Uterus (tissue), 4 donors: ENCODE measurements around the gene TMEM260. TPM values are rescaled to one million over a fixed set of nuclear protein-coding genes. Genes with fewer than 3 reads are reported as not detected.
A peak's percentile ranks its signal among the peaks of the same experiment; 100 is the strongest.

Experiments
- DNase-seq, 2 donors: peaks; one replicate each; pipeline ENCODE4 v3.0.0-alpha.2; 2019 to 2020
- H3K27ac ChIP-seq, 2 donors: fragments of 200-600 bp; sonication (generic); 1 replicate in 1 of 2; 2 replicates in 1 of 2; pipeline ENCODE4 v1.5.1; 2016 to 2018
- H3K27me3 ChIP-seq, 2 donors: fragments of 200-600 bp; sonication (generic); one replicate each; pipeline ENCODE4 v1.5.1; 2018 to 2019; ENCODE audit warnings: control low read depth in 1 of 2
- H3K36me3 ChIP-seq, 2 donors: fragments of 200-600 bp; sonication (generic); one replicate each; pipeline ENCODE4 v1.5.1; 2019; ENCODE audit warnings: control low read depth in 1 of 2
- H3K4me1 ChIP-seq, 2 donors: fragments of 200-600 bp; sonication (generic); one replicate each; pipeline ENCODE4 v1.5.1; 2018 to 2019; ENCODE audit warnings: control low read depth in 1 of 2
- H3K4me3 ChIP-seq, 2 donors: fragments of 200-600 bp; sonication (generic); 1 replicate in 1 of 2; 2 replicates in 1 of 2; pipeline ENCODE4 v1.5.1; 2018 to 2019; ENCODE audit warnings: mild to moderate bottlenecking in 1 of 2
- H3K9me3 ChIP-seq, 2 donors: fragments of 200-600 bp; sonication (generic); one replicate each; pipeline ENCODE4 v1.5.1; 2019; ENCODE audit warnings: control low read depth in 1 of 2
- POLR2A ChIP-seq, 2 donors: fragments of 450-650 bp; IDR thresholded peaks; one replicate each; pipeline ENCODE4 v1.6.1; 2016; ENCODE audit warnings: antibody characterized with exemption in 2 of 2, mild to moderate bottlenecking in 1 of 2, moderate library complexity in 1 of 2
- intact Hi-C: fragments of 100-400 bp; cut with DNase I; formaldehyde crosslinking; loops from one replicate; pipeline ENCODE4 v1.15.1; 2023; ENCODE audit warnings: low total_unique reads
- total RNA-seq, 4 donors: library from RNA; depleted of rRNA in 3 of 4; stranded (reverse); fragments of >200 nt in 3 of 4; gene quantifications; one replicate each; pipeline versions ENCODE4 v1.1.0 to v1.2.4, GENCODE V29; 2014 to 2023
- TF ChIP-seq, protein P1 (sequence below), 4 experiments: fragments of 200-600 bp in 2 of 4; fragments of 450-650 bp in 2 of 4; sonication (generic) in 2 of 4; IDR thresholded peaks; one replicate each; pipeline ENCODE4 v1.5.1; 2016 to 2019; ENCODE audit warnings: antibody characterized with exemption in 4 of 4, mild to moderate bottlenecking in 2 of 4, moderate library complexity in 1 of 4
- donor health status: DM: yes; HTN: yes; CAD: no.

TMEM260 gene
- total RNA-seq, 4 donors from 2014 or later = 6.9 to 35.9 (median 24.4) TPM

- Histone ChIP-seq H3K4me1 (peaks cover 0 to 9% of the 10 kb centered on the region in 2 donors), H3K9me3 (no peaks in the 10 kb centered on the region), H3K27me3 (no peaks in the 10 kb centered on the region), H3K4me3 (peak overlapping the region in 1 of 2 donors; percentile 92), H3K27ac (no peak overlapping the region), H3K36me3 (no peaks in the 10 kb centered on the region)
- TF ChIP-seq, protein P1, sequence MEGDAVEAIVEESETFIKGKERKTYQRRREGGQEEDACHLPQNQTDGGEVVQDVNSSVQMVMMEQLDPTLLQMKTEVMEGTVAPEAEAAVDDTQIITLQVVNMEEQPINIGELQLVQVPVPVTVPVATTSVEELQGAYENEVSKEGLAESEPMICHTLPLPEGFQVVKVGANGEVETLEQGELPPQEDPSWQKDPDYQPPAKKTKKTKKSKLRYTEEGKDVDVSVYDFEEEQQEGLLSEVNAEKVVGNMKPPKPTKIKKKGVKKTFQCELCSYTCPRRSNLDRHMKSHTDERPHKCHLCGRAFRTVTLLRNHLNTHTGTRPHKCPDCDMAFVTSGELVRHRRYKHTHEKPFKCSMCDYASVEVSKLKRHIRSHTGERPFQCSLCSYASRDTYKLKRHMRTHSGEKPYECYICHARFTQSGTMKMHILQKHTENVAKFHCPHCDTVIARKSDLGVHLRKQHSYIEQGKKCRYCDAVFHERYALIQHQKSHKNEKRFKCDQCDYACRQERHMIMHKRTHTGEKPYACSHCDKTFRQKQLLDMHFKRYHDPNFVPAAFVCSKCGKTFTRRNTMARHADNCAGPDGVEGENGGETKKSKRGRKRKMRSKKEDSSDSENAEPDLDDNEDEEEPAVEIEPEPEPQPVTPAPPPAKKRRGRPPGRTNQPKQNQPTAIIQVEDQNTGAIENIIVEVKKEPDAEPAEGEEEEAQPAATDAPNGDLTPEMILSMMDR (IDR thresholded peaks at IDR 0.05) = no peak
- no peak for TF ChIP-seq POLR2A (IDR thresholded peaks at IDR 0.05)
- no peak for DNase-seq
- intact Hi-C loops = no loop called here
Measured at GRCh38 chr14:56581041-56581727, 1.6 kb downstream of the TMEM260 start.

GRCh38 chr14:56585461-56586084, 6.0 kb downstream of the TMEM260 start:
- no peak for DNase-seq
- intact Hi-C loops = no loop called here
- Histone ChIP-seq H3K27ac (no peak overlapping the region), H3K4me1 (peaks cover 0 to 9% of the 10 kb centered on the region in 2 donors), H3K27me3 (no peaks in the 10 kb centered on the region), H3K4me3 (no peak overlapping the region), H3K36me3 (no peaks in the 10 kb centered on the region), H3K9me3 (no peaks in the 10 kb centered on the region)
- no peak for TF ChIP-seq POLR2A (IDR thresholded peaks at IDR 0.05)
- TF ChIP-seq, protein P1 (IDR thresholded peaks at IDR 0.05) = no peak

- no peak for DNase-seq
- Histone ChIP-seq H3K27ac (no peak overlapping the region), H3K27me3 (no peaks in the 10 kb centered on the region), H3K4me1 (no peaks in the 10 kb centered on the region), H3K4me3 (no peak overlapping the region), H3K36me3 (no peaks in the 10 kb centered on the region), H3K9me3 (no peaks in the 10 kb centered on the region)
- TF ChIP-seq POLR2A (IDR thresholded peaks at IDR 0.05) = no peak
- TF ChIP-seq, protein P1 (IDR thresholded peaks at IDR 0.05) = no peak
- intact Hi-C loops = no loop called here
Measured at GRCh38 chr14:56587701-56588100, 8.1 kb downstream of the TMEM260 start.

DNA sequence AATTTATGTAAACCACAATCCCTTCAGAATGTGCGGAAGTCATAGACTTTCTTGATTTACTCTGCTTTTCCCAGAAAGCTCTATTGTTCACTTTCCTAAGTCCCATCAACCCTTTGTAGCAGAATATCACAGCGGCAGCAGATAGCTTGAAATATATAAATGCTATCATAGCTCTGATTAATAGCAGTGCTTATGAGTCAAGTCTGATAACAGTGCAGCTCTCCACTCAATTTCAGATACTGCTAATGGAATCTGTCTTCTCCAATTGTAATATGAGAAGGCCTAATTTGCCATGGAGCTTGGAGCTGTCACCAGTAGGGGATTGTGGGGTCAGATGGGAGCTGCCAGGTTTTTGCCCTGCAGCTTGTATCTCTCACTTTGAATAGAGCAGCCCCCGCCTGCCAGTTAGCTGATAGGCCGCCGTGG, 10.9 kb downstream of the TMEM260 start:
- Histone ChIP-seq H3K4me3 (no peak overlapping the region), H3K27me3 (no peaks in the 10 kb centered on the region), H3K9me3 (no peaks in the 10 kb centered on the region), H3K36me3 (no peaks in the 10 kb centered on the region), H3K4me1 (no peaks in the 10 kb centered on the region), H3K27ac (no peak overlapping the region)
- intact Hi-C loops = no loop called here
- TF ChIP-seq POLR2A (IDR thresholded peaks at IDR 0.05) = no peak
- TF ChIP-seq, protein P1 (IDR thresholded peaks at IDR 0.05) = no peak
- DNase-seq = no peak

GRCh38 chr14:56592746-56593544, 13.3 kb downstream of the TMEM260 start:
- no peaks in the 10 kb centered on the region for H3K27me3 ChIP-seq
- H3K4me1 ChIP-seq = no peaks in the 10 kb centered on the region
- intact Hi-C loops = no loop called here
- no peaks in the 10 kb centered on the region for H3K9me3 ChIP-seq
- no peak for TF ChIP-seq POLR2A (IDR thresholded peaks at IDR 0.05)
- TF ChIP-seq, protein P1 (IDR thresholded peaks at IDR 0.05) = no peak
- H3K36me3 ChIP-seq = no peaks in the 10 kb centered on the region
- no peak overlapping the region for H3K4me3 ChIP-seq
- no peak overlapping the region for H3K27ac ChIP-seq
- DNase-seq = no peak
